GM12892 (cell line): ENCODE data around the gene AGR3.

Source experiments
- POLR2A ChIP-seq: IDR thresholded peaks from 2 replicates; pipeline ENCODE4 v1.6.1; 2011; ENCODE audit warnings: low read depth, low read length, control low read depth
- POLR2AphosphoS5 ChIP-seq: IDR thresholded peaks from 2 replicates; pipeline ENCODE4 v1.6.1; 2011; ENCODE audit warnings: low read depth, low read length, control low read depth
- TAF1 ChIP-seq: IDR thresholded peaks from 2 replicates; pipeline ENCODE4 v1.6.1; 2011; ENCODE audit warnings: low read depth, mild to moderate bottlenecking, control low read depth, low read length, borderline replicate concordance

GRCh38 chr7:16838386-16838785 is 43.4 kb downstream of the AGR3 start:
- TF ChIP-seq POLR2AphosphoS5 (no peak), POLR2A (no peak), TAF1 (no peak)
